Measurements from ENCODE around the gene ZSCAN18. TPM values are rescaled to one million over a fixed set of nuclear protein-coding genes. Genes with fewer than 3 reads are reported as not detected.

ZSCAN18 gene
- total RNA-seq, 2 donors from 2014 or later: 54.0 to 60.9 TPM

GRCh38 chr19:58091251-58091995 is 6.6 kb downstream of the ZSCAN18 start:
- ATAC-seq (no peak), DNase-seq (no peak)
- intact Hi-C loops (cut with DNase I): loop anchor here in 1 of 2 donors (10.0 kb wide), 1 partner anchor 57 kb away; the partner anchor contains the start of gene ZSCAN1

DNA sequence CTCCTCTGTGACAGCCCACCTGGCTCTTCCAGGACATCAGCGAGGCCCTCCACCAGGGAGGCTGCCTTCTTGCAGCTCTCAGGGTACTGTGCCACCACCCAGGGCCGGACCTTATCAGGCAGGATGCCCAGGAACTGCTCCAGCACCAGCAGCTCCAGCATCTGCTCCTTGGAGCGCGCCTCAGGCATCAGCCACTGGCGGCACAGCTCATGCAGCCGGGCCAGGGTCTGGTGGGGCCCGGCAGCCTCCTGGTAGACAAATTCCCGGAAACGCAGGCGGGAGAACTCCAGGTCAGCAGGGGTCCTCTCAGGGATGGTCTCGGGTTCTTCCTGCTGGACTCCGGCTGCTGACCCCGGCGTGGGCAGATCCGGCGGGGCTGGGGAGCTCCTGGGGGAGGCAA is 8.2 kb downstream of the ZSCAN18 start:
- intact Hi-C loops (cut with DNase I): loop anchor here in 1 of 2 donors (10.0 kb wide), 1 partner anchor 55 kb away; the partner anchor contains the start of gene ZSCAN1
- no peak for DNase-seq
- ATAC-seq: no peak

GRCh38 chr19:58088521-58089052 is 9.4 kb downstream of the ZSCAN18 start:
- ATAC-seq (no peak), DNase-seq (no peak)
- intact Hi-C loops (cut with DNase I): no loop called here

- ATAC-seq (no peak), DNase-seq (no peak)
- intact Hi-C loops (cut with DNase I): no loop called here
Observed at GRCh38 chr19:58086825-58087710, 11.0 kb downstream of the ZSCAN18 start.

DNA sequence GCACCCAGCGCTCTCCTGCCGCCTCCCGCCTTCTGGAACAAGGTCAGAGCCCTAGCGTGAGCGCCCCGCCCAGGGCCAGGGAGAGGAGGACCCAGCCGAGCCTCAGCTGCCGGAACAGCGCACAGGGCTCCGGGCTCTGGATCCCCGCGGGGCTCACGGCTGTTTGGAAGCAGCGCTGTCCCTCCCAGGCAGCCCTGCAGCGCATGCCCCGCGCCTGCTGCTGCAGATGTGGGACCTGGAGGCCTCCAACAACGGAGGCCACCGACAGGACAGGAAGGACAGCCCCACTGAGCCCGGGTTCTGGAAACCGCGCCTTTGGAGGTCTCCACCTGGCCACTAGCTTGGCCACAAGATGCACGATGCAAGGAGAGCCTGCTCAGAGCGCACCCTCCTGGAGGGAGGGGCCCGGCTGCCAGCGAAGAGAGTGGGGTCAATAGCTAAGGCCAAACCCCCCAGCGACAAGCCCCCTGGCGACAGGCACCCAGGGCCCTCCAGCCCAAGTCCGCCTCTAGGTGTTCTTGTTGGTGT is 12.6 kb downstream of the ZSCAN18 start:
- intact Hi-C loops (cut with DNase I): no loop called here
- no peak for ATAC-seq
- no peak for DNase-seq

DNA sequence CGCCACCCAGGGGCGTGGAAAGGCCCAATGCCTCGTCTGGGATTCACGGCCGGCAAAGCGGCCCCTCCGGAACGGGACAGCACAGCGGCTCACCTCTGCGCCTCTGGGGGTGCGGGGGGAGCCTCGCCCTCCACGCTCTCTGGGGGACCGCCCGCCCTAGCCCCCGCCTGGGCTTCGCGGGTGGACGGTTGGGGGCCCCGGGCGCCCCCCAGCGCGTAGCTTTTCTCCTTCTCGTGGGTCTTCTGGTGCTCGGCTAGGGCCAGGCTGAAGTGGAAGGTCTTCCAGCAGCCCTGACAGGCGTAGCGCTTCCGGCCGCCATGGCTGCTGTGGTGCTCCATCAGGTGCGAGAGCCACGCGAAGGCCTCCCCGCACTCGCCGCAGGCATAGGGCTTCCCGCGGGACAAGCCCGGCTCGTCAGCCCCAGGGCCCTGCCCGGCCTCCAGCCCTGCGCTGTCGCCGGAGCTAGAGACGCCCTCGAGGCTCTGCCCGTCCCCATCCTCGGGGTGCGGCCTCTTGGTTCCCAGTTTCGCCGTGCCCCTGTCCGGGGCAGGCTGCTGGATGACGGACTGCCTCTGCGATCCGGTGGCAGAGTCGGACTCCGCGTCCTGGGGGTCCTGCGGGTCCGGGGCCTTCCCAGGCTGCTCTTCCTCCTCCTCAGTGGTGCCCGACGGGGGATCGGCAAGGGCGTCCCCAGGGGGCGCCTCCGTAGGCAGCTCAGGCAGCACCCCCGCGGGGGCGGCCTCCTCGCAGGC is 13.3 kb downstream of the ZSCAN18 start:
- DNase-seq (no peak), ATAC-seq (no peak)
- intact Hi-C loops (cut with DNase I): no loop called here

DNA sequence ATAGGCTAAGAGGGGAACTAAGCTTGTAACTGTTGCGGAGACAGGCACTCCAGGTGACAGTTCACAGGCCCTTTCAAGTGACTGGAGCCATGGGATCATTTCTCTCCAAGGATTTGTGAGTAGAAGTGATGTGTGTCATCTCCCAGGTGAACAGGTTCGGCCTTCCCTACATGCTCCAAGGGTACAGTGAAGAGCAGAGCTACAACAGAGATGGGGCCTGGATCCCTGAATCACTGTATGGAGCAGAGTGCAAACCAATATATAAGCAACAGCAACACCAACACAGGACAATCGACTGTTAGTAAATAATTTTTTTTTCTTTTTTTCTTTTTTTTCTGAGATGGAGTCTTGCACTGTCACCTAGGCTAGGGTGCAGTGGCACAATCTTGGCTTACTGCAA is 15.0 kb downstream of the ZSCAN18 start:
- ATAC-seq (no peak), DNase-seq (no peak)
- intact Hi-C loops (cut with DNase I): no loop called here

DNA sequence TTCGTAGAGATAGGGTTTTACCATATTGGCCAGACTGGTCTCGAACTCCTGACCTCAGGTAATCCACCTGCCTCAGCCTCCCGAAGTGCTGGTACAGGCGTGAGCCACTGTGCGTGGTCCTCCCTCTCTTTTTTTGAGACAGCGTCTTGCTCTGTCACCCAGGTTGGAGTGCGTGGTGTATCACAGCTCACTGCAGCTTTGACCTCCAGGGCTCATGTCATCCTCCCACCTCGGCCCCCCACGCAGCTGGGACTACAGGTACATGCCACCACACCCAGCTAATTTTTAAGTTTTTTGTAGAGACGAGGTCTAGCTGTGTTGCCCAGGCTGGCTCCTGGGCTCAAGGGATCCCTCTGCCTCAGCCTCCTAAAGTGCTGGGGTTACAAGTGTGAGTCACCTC is 18.2 kb downstream of the ZSCAN18 start:
- intact Hi-C loops (cut with DNase I): no loop called here
- ATAC-seq: no peak
- DNase-seq: no peak

- ATAC-seq (no peak), DNase-seq (no peak)
- intact Hi-C loops (cut with DNase I): no loop called here
Observed at GRCh38 chr19:58067240-58067912, 30.7 kb downstream of the ZSCAN18 start.

DNA sequence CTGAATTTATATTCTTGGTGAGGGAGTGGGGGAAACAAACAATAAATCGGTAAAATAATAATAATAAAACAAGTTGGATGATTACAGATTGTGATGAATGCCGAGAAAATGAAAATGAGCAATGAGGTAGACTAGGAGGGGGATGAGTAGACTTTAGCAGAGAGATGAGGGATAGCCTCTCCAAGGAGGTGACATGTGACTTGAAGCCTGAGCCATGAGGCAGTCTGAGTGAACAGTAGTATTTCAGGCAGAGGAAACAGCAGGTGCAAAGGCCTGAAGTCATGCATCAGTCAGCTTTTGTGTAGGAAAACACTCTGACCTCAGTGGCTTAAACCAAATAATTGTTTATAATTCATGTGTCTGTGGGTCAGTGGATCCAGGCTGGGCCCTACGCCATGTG is 34.3 kb downstream of the ZSCAN18 start:
- no peak for DNase-seq
- ATAC-seq: no peak
- intact Hi-C loops (cut with DNase I): no loop called here

- ATAC-seq (no peak), DNase-seq (no peak)
- intact Hi-C loops (cut with DNase I): no loop called here
Observed at GRCh38 chr19:58060231-58060630, 37.8 kb downstream of the ZSCAN18 start.

GRCh38 chr19:58059671-58060078 is 38.4 kb downstream of the ZSCAN18 start:
- no peak for ATAC-seq
- no peak for DNase-seq
- intact Hi-C loops (cut with DNase I): loop anchor here in 1 of 2 donors (5.0 kb wide), 1 partner anchor 38 kb away; the partner anchor contains the start of gene ZSCAN18

GRCh38 chr19:58059003-58059670 is 38.9 kb downstream of the ZSCAN18 start, which contains the start of gene ZNF135:
Gene ZNF135 (plus strand): TSS chr19:58059282. CDS start chr19:58060003, 721 bp downstream.
- intact Hi-C loops (cut with DNase I): loop anchor here in 1 of 2 donors (5.0 kb wide), 1 partner anchor 38 kb away; the partner anchor contains the start of gene ZSCAN18
- ATAC-seq: peak; percentile 97 to 98
- peak; percentile 93 for DNase-seq

DNA sequence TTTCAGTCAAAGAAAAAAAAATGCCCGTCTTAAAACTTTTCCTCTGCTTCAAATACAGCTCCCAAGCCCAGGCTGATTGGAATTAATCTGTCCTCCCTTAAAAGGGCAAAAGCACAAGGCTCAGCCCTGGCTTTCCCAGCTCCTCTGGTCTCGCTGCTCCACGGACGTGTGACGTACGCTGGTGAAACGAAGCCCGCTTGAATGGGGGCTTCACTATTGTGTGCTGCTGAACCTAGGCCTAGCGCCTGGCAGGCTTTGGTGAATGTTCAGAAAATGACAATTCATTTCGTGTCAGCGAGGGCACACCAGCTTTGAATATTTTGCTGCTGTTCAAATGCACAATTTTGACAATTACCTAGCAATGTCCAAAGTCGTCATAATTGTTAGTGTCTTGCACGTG is 39.6 kb downstream of the ZSCAN18 start:
- intact Hi-C loops (cut with DNase I): loop anchor here in 1 of 2 donors (5.0 kb wide), 1 partner anchor 39 kb away; the partner anchor contains the start of gene ZSCAN18
- DNase-seq: no peak
- no peak for ATAC-seq

DNA sequence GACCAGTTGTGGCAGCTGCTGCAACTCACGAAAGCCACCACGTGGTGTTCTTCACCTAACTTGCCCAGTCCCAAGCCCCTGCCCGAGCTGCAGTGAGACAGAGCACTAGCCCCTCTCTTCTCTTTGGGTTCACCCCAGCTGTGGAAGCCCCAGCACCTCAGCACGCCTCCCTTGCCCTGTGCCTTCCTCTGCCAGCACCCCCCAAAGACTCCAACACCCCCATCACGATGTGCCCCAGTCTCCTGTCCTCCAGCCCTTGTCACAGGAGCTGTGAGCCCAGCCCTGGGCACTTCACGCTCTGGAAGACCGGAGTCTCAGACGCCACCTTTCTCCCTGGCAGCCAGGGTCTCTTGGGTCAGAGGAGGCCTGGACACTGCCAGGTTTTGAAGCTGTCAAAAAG is 41.2 kb downstream of the ZSCAN18 start:
- ATAC-seq: no peak
- intact Hi-C loops (cut with DNase I): loop anchor here in 1 of 2 donors (5.0 kb wide), 1 partner anchor 40 kb away; the partner anchor contains the start of gene ZSCAN18

DNA sequence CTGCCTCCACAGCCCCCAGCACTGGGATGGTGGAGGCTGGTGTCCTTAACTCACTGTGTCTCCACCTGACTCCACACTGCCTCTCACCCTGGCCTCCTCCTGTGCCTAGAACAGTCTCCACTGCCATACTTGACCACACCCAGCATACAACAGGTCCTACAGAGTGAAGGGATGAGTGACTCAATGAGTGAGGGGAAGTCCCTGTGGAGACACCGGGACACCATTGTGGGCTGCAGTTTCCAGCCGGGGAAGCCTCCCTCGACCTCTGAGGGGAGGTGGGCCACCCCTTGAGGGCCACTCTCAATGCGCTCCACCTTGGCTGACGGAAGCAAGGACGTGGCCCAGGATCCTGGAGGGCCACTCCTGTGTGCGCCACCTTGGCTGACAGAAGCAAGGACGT is 41.8 kb downstream of the ZSCAN18 start:
- intact Hi-C loops (cut with DNase I): loop anchor here in 1 of 2 donors (5.0 kb wide), 1 partner anchor 41 kb away; the partner anchor contains the start of gene ZSCAN18
- DNase-seq: no peak
- no peak for ATAC-seq

More for the DNA sequence above, 41.2 kb downstream of the ZSCAN18 start:
- DNase-seq: no peak

Data from left cardiac atrium (tissue), 4 donors.